ENCODE measurements around the gene RPS18. TPM values are rescaled to one million over a fixed set of nuclear protein-coding genes. Genes with fewer than 3 reads are reported as not detected.
A peak's percentile ranks its signal among the peaks of the same experiment; 100 is the strongest.
"Not testable (repeated sequence)": the region's sequence is repeated elsewhere in the genome, so short reads cannot be mapped to it uniquely, and the experiment has no call there.

Gene RPS18
- total RNA-seq = 1,432 and 3,352 TPM in 2 replicates

GRCh38 chr6:33271468-33272274 lies at the start of gene RPS18, which contains the start of gene VPS52:
RPS18 (plus strand) TSS chr6:33272075; CDS start chr6:33272120, 45 bp downstream.
VPS52 (minus strand) TSS chr6:33271876; CDS start chr6:33271675, 201 bp downstream.
- peak; percentile 98 for DNase-seq (ENCODE audit: low read depth)

DNA sequence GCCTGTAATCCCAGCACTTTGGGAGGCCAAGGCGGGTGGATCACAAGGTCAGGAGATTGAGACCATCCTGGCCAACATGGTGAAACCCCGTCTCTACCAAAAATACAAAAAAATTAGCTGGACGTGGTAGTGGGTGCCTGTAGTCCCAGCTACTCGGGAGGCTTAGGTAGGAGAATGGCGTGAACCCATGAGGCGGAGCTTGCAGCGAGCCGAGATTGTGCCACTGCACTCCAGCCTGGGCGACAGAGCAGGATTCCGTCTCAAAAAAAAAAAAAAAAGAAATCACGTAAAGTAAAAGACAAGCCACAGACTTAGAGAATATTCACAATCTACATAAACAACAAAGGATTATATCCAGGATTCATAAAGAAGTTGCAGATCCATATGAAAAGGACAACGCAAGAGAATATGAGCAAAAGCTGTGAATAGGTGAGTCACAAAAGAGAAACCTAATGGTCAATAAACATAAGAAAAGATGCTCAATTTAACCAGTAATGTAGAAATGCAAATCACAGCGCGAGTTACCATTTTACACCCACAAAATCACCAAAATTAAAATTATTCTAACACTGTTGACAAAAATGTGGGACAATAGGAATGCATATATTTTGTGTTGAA lies 45.3 kb upstream of the RPS18 start:
- DNase-seq (ENCODE audit: low read depth) = not testable (repeated sequence)

- no peak for DNase-seq (ENCODE audit: low read depth)
Measured at GRCh38 chr6:33235221-33235634, 36.6 kb upstream of the RPS18 start.

DNA sequence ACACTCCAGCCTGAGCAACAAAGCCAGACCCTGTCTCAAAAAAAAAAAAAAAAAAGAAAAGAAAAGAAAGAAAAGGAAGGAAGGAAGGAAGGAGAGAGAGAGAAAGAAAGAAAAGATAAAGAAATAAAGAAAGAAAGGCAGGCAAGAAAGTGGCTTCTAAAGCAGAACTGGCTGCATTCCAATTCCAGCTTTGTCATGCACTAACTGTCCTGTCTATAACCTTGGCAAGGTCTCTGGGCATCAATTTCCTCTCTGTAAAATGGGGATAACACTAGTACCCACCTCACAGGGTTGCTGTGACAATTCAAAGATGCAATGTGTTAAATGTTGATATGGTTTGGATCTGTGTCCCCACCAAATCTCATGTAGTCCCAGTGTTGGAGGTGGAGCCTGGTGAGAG lies 35.5 kb upstream of the RPS18 start:
- DNase-seq (ENCODE audit: low read depth) = no peak

DNA sequence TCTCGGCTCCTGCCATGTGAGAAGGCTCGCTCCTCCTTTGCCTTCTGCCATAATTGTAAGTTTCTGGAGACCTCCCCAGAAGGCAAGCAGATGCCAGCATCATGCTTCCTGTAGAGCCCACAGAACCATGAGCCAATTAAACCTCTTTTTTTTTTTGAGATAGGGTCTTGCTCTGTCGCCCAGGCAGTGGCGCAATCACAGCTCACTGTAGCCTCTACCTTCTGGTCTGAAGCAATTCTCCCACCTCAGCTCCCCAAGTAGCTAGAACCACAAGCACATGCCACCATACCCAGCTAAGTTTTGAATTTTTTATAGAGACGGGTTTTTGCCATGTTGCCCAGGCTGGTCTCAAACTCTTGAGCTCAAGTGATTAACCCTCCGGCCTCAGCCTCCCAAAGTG lies 35.0 kb upstream of the RPS18 start:
- DNase-seq (ENCODE audit: low read depth) = no peak

DNA sequence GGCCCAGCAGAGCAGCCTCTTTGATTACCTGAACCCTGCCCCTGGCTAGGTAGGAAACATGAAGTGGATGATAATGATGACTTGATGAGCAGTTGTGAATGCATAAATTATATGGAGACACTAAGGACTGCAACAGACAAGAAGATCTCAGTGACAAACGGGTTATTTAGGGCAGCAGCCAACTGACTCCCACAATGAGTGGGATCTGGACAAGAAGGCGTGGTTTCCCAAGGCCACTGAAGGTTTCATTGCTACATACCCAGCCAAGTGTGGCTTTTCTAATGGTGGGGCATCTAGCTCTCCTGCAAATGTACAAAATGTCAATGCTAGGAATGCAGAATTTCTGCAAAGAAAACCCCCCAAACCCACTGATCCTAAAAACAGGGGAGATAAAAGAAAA lies 34.1 kb upstream of the RPS18 start:
- no peak for DNase-seq (ENCODE audit: low read depth)

- DNase-seq (ENCODE audit: low read depth) = no peak
Measured at GRCh38 chr6:33241968-33242367, 29.9 kb upstream of the RPS18 start.

- no peak for DNase-seq (ENCODE audit: low read depth)
Measured at GRCh38 chr6:33243476-33243875, 28.4 kb upstream of the RPS18 start.

- DNase-seq (ENCODE audit: low read depth) = peak; percentile 62
Measured at GRCh38 chr6:33247977-33248642, 23.8 kb upstream of the RPS18 start.

- DNase-seq (ENCODE audit: low read depth) = no peak
Measured at GRCh38 chr6:33248643-33248931, 23.3 kb upstream of the RPS18 start.

DNA sequence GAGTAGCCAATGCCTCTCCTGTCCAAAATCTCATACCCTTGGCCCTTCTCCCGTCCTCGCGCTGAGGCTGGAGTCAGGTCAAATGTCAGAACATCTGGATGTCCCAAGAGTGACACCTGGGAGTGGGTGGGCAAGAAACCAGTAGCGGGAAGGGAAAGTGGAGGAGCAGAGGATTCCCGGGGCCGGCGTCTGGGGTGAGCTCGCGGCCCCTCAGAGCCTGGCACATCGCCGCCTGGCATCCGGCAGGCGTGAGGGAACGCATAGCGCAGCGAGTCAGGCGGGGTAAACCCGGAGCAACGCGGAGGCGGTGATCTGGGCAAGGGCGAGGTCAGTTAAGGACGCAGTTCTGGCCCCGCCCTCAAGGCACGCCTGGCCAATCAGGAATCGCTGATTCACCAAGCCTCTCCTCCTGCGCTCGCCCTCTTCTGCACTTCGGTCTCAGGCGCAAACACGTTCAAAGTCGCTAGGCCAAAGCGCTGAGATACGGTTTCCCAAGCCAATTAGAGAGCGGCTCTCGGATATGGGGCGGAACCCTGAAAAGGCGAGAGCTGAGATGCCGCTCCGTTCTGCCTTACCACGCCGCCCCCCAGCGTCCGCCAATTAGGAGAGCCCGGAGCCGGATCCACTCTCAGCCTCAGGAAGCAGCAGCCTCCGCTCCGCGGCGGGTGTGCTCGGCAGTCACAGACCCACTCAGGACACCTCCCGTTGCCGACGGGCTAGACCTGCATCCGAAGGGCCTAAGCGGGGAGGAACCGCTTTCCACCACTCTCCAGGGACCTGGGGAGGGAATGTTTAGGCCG lies 22.7 kb upstream of the RPS18 start:
- peak; percentile 98 for DNase-seq (ENCODE audit: low read depth)

DNA sequence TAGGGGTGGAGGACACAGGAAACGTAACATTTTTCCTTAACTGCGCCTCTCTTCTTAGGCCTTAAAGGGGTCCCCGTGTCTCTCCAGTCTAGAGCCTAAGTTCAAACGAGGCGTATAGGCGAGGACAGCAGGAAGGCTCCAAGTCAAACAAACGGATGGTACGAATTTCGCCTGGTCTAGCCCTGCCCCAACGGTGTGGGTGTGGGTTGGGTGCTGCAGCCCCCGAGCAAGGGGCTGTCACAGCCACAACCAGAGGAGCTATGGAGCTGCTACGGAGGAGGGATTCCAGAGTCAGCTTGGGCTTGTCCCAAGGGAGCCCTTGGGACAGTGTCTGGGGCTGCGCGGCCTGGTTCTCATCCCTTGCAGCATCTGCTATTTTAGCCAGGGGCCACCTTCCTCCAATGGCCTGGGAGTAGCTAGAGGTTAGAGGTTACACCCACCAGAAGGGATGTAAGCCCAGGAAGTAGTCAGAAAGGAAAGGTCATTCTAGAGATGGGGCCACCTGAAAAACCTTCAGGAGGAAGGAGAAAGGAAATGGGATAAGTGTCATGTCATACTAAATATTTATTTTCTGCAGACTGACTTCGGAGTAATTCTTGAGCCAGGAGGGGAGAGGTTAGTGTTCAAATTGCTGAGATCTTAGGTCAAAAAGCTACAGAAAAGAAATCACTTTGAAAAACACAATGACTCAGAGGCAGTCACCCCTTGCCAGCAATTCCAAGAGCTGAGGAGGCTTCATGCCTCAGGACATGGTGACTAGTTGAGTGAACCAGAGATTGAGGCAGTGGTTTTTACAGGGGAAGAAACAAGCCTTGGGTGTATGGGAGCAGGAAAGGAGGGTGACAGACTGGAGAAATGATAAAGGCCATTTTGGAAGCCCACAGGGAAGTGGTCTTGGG lies 21.9 kb upstream of the RPS18 start:
- peak; percentile 95 for DNase-seq (ENCODE audit: low read depth)

DNA sequence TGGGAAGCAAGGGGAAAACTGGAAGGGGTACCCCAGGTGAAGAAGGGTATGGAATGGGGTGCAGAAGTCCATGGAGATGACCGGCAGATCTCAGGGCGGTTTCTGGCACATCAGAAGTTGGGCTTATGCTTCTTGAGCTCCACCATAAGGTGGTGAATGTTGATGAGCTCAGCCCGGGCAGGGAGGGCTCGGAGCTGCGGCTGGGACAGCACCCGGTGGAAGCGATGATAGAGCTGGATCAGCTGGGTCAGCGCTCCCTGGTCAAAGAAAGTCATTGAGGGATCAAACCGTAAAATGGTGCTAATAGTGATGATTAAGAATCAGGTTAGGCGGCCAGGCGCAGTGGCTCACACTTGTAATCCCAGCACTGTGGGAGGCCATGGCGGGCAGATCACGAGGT lies 21.1 kb upstream of the RPS18 start:
- DNase-seq (ENCODE audit: low read depth) = no peak

- DNase-seq (ENCODE audit: low read depth) = no peak
Measured at GRCh38 chr6:33251395-33252012, 20.4 kb upstream of the RPS18 start.

- no peak for DNase-seq (ENCODE audit: low read depth)
Measured at GRCh38 chr6:33252759-33253158, 19.1 kb upstream of the RPS18 start.

DNA sequence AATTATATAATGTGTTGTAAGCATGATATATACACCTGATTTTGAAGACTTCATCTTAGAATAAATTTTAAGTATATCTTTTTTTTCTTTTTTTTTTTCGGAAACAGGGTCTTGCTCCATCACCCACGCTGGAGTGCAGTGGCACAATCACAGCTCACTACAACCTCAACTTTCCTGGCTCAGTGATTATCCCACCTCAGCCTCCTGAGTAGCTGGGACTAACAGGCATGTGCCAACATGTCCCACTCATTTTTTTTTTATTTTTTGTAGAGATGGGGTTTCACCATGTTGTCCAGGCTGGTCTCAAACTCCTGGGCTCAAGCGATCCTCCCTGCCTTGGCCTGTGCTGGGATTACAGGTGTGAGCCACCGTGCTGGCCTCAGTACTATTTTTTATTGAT lies 17.3 kb upstream of the RPS18 start:
- DNase-seq (ENCODE audit: low read depth) = no peak

GRCh38 chr6:33259032-33259431 lies 12.8 kb upstream of the RPS18 start:
- DNase-seq (ENCODE audit: low read depth) = no peak

GRCh38 chr6:33262490-33262889 lies 9.4 kb upstream of the RPS18 start:
- not testable (repeated sequence) for DNase-seq (ENCODE audit: low read depth)

DNA sequence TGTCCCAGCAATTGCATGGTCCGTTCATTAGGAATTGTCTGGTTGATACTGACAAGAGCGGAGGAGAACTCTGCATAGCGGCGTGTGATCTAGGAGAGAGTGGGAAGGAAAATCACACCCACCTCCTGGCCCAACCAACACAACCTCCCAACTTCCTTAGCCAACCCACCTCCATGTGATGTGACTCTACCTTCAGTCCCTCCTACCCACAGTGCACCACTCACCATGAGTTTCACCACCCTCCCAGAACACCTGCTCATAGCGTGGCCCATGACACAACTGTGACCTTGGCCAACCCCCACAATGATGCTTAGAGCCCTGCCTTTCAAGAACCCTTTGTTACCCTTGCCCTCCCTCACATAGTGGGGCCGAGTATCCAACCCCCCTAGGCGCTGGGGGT lies 7.9 kb upstream of the RPS18 start:
- no peak for DNase-seq (ENCODE audit: low read depth)

DNA sequence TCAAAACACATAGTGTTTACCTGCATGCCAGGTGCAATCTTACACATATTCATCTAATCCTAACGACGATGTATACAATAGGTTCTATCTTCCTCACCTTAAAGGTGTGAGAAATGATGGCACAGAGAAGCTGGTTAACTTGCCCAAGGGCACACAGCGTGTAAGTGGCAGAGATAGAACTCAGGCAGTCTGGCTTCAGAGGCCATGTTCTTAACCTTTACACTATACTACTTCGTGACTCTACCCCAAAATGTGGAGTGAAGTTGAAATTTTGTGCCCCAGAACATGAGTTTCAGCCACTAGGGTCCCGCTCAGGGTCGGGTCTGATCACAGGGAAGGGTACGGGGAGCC lies 783 bp upstream of the RPS18 start:
- DNase-seq (ENCODE audit: low read depth) = no peak
